ENCODE results near the gene SDF4. TPM values are rescaled to one million over a fixed set of nuclear protein-coding genes. Genes with fewer than 3 reads are reported as not detected.
A peak's percentile ranks its signal among the peaks of the same experiment; 100 is the strongest.

The SDF4 gene
- total RNA-seq, 4 donors from 2014 or later: 93.3 to 170 (median 110) TPM

DNA sequence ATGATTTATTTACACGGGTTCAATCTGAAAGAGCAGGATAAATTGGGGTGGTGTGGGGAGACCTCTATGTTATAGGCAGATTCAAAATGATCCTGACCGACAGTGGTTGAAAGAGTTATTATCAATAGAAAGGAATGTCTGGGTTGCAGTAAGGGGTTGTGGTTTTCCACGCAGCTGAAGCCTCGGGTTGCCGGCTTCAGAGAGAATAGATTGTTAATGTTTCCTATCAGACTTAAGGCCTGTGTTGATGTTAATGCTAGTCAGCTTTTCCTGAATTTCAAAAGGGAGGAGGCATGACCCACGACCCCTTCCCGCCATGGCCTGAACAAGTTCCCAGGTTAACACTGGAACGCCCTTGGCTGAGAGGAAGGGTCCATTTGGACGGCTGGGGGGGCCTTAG lies 44.0 kb upstream of the SDF4 start:
- TF ChIP-seq EP300 (IDR thresholded peaks at IDR 0.05) (no peak), POLR2A (IDR thresholded peaks at IDR 0.05) (no peak)
- TF ChIP-seq, protein P1, sequence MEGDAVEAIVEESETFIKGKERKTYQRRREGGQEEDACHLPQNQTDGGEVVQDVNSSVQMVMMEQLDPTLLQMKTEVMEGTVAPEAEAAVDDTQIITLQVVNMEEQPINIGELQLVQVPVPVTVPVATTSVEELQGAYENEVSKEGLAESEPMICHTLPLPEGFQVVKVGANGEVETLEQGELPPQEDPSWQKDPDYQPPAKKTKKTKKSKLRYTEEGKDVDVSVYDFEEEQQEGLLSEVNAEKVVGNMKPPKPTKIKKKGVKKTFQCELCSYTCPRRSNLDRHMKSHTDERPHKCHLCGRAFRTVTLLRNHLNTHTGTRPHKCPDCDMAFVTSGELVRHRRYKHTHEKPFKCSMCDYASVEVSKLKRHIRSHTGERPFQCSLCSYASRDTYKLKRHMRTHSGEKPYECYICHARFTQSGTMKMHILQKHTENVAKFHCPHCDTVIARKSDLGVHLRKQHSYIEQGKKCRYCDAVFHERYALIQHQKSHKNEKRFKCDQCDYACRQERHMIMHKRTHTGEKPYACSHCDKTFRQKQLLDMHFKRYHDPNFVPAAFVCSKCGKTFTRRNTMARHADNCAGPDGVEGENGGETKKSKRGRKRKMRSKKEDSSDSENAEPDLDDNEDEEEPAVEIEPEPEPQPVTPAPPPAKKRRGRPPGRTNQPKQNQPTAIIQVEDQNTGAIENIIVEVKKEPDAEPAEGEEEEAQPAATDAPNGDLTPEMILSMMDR (IDR thresholded peaks at IDR 0.05): no peak
- Histone ChIP-seq H3K9me3 (no peaks in the 10 kb centered on the region), H3K27me3 (no peaks in the 10 kb centered on the region), H3K4me3 (no peak overlapping the region), H3K36me3 (no peaks in the 10 kb centered on the region), H3K27ac (no peak overlapping the region), H3K4me1 (peaks cover 0 to 36% (median 28%) of the 10 kb centered on the region in 4 donors)
- DNase-seq (ENCODE audit: low spot score in 2 of 2): no peak
- 62 to 70% methylated on average over 9 of the region's 9 CpGs for WGBS, 2 donors

DNA sequence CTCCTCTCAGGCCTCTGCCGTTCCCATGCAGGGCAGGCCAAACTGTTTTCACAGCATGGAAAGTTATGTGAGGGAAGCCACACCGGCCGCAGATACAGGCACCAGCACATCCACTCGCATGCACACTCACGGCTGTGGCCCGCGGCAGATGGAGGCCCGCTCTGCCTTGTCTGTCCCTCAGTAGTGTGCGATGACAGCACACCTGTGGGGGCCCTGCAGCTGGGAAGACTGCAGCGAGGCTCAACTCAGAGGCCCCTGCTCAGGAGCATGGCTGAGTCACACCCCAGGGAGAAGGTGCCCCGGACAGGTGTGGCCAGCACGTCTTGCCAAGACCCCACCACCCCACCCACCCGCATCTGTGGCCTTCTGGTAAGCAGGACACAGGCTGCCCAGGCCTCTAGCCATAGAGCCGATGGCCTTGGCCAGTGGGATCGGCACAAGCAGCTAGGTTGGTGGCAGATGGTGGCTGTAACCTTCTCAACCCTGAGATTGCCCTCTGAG lies 43.2 kb upstream of the SDF4 start:
- H3K27ac ChIP-seq: peak overlapping the region in 1 of 4 donors; percentile 89

DNA sequence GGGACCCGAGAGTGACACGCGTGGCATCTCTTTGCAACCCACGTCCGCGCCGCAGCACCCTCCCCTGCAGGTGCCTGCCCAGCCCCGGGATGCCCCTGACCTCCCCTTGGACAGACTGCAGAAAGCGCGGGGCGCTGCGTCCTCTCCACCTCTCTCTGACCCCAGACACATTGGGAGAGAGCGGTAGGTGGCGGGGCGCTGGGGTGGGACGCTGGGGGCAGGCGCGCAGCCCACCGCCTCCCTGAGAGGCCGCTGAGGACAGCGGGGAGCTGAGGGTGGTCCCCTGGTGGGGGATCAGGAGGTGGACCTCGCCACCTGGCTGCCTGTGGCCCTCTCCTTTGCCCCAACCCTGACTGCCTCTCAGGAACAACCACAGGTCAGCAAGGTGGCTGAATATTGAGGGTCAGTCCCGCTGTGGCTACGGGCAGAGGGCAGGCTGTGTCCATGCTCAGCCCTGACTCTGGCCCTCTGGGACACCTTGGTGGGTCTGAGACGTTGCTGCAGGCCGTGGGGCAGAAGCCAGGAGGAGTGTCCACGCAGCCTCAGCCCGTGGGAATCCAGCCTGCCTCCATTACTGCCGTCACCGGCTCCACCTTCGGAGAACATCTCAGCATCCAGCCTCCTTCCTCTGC lies 42.6 kb upstream of the SDF4 start:
- WGBS, 2 donors: 28 to 33% methylated on average over 1 to 9 of the region's 31 CpGs
- DNase-seq (ENCODE audit: low spot score in 2 of 2): no peak
- no peaks in the 10 kb centered on the region for H3K36me3 ChIP-seq
- no peaks in the 10 kb centered on the region for H3K27me3 ChIP-seq
- peak overlapping the region; percentile 78 to 90 (median 84) for H3K4me3 ChIP-seq
- H3K4me1 ChIP-seq: peaks cover 0 to 50% (median 38%) of the 10 kb centered on the region in 4 donors
- H3K9me3 ChIP-seq: no peaks in the 10 kb centered on the region
- peak overlapping the region; percentile 47 to 89 (median 82) for H3K27ac ChIP-seq
- no peak for TF ChIP-seq EP300 (IDR thresholded peaks at IDR 0.05)
- no peak for TF ChIP-seq POLR2A (IDR thresholded peaks at IDR 0.05)
- TF ChIP-seq, protein P1 (IDR thresholded peaks at IDR 0.05): no peak

More for the DNA sequence above, 43.2 kb upstream of the SDF4 start:
- H3K36me3 ChIP-seq: no peaks in the 10 kb centered on the region
- no peak for TF ChIP-seq EP300 (IDR thresholded peaks at IDR 0.05)
- TF ChIP-seq POLR2A (IDR thresholded peaks at IDR 0.05): no peak
- TF ChIP-seq, protein P1 (IDR thresholded peaks at IDR 0.05): no peak
- H3K27me3 ChIP-seq: no peaks in the 10 kb centered on the region
- peaks cover 0 to 45% (median 36%) of the 10 kb centered on the region in 4 donors for H3K4me1 ChIP-seq
- 81% methylated on average over 5 of the region's 15 CpGs; no CpG with 5 or more reads in 1 of the 2 donors for WGBS, 2 donors
- H3K9me3 ChIP-seq: no peaks in the 10 kb centered on the region
- DNase-seq (ENCODE audit: low spot score in 2 of 2): no peak
- H3K4me3 ChIP-seq: peak overlapping the region in 1 of 4 donors; percentile 82

DNA sequence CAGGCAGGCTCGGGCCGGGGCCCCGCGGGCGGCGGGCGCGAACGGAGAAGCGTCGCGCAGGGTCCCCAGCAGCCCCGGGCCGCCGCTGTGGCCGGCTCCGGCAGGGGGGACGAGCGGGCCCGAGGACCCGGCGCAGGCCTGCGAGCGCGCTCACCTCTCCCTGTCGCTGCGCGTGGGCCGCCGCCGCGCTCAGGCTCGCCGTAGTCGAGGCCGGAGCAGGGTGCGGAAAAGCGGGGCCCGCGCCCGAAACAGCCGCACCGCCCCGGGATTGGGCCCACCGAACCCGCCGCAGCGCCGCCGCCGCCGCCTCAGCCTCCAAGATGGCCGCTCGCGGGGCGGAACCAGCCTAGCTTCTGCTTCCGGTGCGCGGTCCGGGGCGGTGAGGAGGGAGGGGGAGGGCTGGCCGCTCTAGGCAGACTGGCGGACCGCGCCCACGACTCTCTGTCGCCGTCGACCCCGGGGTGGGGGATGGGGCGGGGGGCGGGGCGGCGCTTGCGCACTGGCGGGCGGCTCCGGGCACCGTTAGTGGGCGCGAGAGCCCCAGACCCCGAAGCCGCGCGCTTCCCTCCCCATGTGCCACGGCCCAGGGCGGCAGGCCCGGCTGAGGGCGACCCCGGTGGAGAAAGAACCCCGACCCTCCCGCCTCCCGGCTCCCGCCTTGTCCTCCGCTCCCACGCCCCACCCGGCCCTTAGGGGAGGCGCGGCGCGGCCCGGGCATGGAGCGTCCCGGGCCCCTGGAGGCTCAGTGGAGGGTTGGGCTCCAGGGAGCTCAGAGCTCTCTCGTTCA lies 41.9 kb upstream of the SDF4 start, which contains the start of gene UBE2J2:
Gene UBE2J2 (minus strand): TSS at position 343 of the 787 bp plus-strand sequence. CDS start 5,862 bp downstream, outside the sequence.
- WGBS, 2 donors: 0 to 2% methylated on average over 11 to 34 of the region's 105 CpGs
- peak; percentile 85 to 92 for DNase-seq (ENCODE audit: low spot score in 2 of 2)

More for the DNA sequence above, 41.9 kb upstream of the SDF4 start, which contains the start of gene UBE2J2:
- Histone ChIP-seq H3K9me3 (no peaks in the 10 kb centered on the region), H3K27ac (peak within 1 kb of the TSS; percentile 47 to 89 (median 82)), H3K4me3 (peak within 1 kb of the TSS; percentile 80 to 90 (median 84)), H3K4me1 (peaks cover 0 to 57% (median 38%) of the 10 kb centered on the region in 4 donors), H3K36me3 (peaks cover 0 to 4% (median 0%) of the 10 kb centered on the region in 3 donors), H3K27me3 (no peaks in the 10 kb centered on the region)
- TF ChIP-seq POLR2A (IDR thresholded peaks at IDR 0.05) (peak; percentile 51 to 70), EP300 (IDR thresholded peaks at IDR 0.05) (peak in 1 of 2 donors; percentile 83)
- TF ChIP-seq, protein P1 (IDR thresholded peaks at IDR 0.05): peak in 1 of 5 experiments; percentile 12
